Neural cell (in vitro differentiated cells): Measurements from ENCODE around the gene MFRP.

Experiments
- CTCF ChIP-seq: fragments of 450-650 bp; IDR thresholded peaks from 2 replicates; pipeline ENCODE4 v1.5.1; 2014; ENCODE audit warnings: antibody characterized with exemption, mild to moderate bottlenecking, moderate library complexity; ENCODE audit not compliant: poor library complexity, severe bottlenecking
- EZH2 ChIP-seq: fragments of 200-600, 300-800 bp; shearing (Covaris generic), sonication (generic); IDR thresholded peaks from 2 replicates; pipeline ENCODE4 v1.6.1; 2014; ENCODE audit warnings: antibody characterized with exemption, low read length, borderline replicate concordance, mild to moderate bottlenecking; ENCODE audit not compliant: insufficient read depth, poor library complexity, severe bottlenecking
- MXI1 ChIP-seq: fragments of 450-650 bp; conservative IDR thresholded peaks from 2 replicates; pipeline ENCODE4 v1.6.1; 2014; ENCODE audit warnings: antibody characterized with exemption, mild to moderate bottlenecking; ENCODE audit not compliant: poor library complexity, severe bottlenecking
- POLR2AphosphoS5 ChIP-seq: IDR thresholded peaks from 2 replicates; pipeline ENCODE4 v1.6.1; 2012
- SMC3 ChIP-seq: fragments of 450-650 bp; conservative IDR thresholded peaks from 2 replicates; pipeline ENCODE4 v1.6.1; 2014; ENCODE audit warnings: antibody characterized with exemption, mild to moderate bottlenecking, moderate library complexity; ENCODE audit not compliant: poor library complexity
- TAF1 ChIP-seq: IDR thresholded peaks from 2 replicates; pipeline ENCODE4 v1.6.1; 2012; ENCODE audit warnings: low read depth
- TF ChIP-seq, protein P1 (sequence below): IDR thresholded peaks from 2 replicates; pipeline ENCODE4 v1.6.1; 2012; ENCODE audit warnings: borderline replicate concordance

DNA sequence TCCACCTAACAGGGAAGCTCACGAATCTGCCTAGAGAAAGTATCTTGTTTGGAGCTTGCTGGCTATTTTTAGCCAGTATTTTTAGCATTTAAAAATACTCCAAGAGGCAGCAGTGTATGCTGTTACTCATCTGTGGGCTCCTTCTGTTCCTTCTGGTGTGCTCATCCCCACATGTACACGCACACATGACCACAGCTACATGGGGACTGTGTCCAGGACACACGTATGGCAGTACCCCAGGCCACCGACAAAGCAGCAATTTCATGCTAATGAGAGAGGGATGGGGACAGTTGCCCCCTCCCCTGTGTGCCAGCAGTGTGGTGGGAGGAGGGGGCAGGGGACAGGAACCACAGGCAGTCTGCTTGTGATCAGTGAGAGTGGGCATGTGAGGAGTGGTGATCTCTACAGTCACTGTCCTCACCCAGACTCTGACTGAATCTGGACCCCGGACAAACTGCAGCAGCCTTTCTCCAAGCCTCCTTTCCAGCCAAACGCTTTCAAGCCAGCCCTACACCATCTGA lies 18.6 kb upstream of the MFRP start:
- TF ChIP-seq TAF1 (no peak), CTCF (no peak), EZH2 (no peak), SMC3 (no peak), POLR2AphosphoS5 (no peak), MXI1 (no peak)
- TF ChIP-seq, protein P1, sequence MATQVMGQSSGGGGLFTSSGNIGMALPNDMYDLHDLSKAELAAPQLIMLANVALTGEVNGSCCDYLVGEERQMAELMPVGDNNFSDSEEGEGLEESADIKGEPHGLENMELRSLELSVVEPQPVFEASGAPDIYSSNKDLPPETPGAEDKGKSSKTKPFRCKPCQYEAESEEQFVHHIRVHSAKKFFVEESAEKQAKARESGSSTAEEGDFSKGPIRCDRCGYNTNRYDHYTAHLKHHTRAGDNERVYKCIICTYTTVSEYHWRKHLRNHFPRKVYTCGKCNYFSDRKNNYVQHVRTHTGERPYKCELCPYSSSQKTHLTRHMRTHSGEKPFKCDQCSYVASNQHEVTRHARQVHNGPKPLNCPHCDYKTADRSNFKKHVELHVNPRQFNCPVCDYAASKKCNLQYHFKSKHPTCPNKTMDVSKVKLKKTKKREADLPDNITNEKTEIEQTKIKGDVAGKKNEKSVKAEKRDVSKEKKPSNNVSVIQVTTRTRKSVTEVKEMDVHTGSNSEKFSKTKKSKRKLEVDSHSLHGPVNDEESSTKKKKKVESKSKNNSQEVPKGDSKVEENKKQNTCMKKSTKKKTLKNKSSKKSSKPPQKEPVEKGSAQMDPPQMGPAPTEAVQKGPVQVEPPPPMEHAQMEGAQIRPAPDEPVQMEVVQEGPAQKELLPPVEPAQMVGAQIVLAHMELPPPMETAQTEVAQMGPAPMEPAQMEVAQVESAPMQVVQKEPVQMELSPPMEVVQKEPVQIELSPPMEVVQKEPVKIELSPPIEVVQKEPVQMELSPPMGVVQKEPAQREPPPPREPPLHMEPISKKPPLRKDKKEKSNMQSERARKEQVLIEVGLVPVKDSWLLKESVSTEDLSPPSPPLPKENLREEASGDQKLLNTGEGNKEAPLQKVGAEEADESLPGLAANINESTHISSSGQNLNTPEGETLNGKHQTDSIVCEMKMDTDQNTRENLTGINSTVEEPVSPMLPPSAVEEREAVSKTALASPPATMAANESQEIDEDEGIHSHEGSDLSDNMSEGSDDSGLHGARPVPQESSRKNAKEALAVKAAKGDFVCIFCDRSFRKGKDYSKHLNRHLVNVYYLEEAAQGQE = no peak
